Retinal pigment epithelial cell (primary cell): ENCODE measurements around the gene ST7.

Experiments
- DNase-seq: peaks from one replicate; pipeline ENCODE4 v3.0.0-alpha.2; 2010; ENCODE audit warnings: low read depth
- H3K4me3 ChIP-seq: 2 replicates; pipeline ENCODE4 v1.5.1; 2011; ENCODE audit warnings: mild to moderate bottlenecking, low read length, control low read depth, moderate library complexity
- CTCF ChIP-seq: conservative IDR thresholded peaks from 2 replicates; pipeline ENCODE4 v1.5.1; 2011; ENCODE audit warnings: low read depth, low read length, control low read depth, inconsistent platforms

Gene ST7

GRCh38 chr7:117101026-117101425 is 147.7 kb downstream of the ST7 start:
- no peak for TF ChIP-seq CTCF
- no peak for DNase-seq

GRCh38 chr7:117110480-117111315 is 157.4 kb downstream of the ST7 start:
- no peak overlapping the region for H3K4me3 ChIP-seq
- no peak for DNase-seq
- TF ChIP-seq CTCF, result no peak

More at GRCh38 chr7:117101026-117101425, 147.7 kb downstream of the ST7 start:
- no peak overlapping the region for H3K4me3 ChIP-seq

GRCh38 chr7:117111535-117111934 is 158.2 kb downstream of the ST7 start:
- no peak for TF ChIP-seq CTCF
- no peak for DNase-seq
- no peak overlapping the region for H3K4me3 ChIP-seq

- DNase-seq, result no peak
- TF ChIP-seq CTCF, result no peak
These were observed 159.3 kb downstream of the ST7 start for GRCh38 chr7:117112640-117113039.

GRCh38 chr7:117113871-117114270 is 160.6 kb downstream of the ST7 start:
- DNase-seq, result no peak
- TF ChIP-seq CTCF, result no peak

More at GRCh38 chr7:117112640-117113039, 159.3 kb downstream of the ST7 start:
- H3K4me3 ChIP-seq, result no peak overlapping the region

GRCh38 chr7:117114272-117114671 is 161.0 kb downstream of the ST7 start:
- H3K4me3 ChIP-seq, result no peak overlapping the region
- TF ChIP-seq CTCF, result no peak
- DNase-seq, result no peak

More at GRCh38 chr7:117113871-117114270, 160.6 kb downstream of the ST7 start:
- H3K4me3 ChIP-seq, result no peak overlapping the region

GRCh38 chr7:117116211-117116610 is 162.9 kb downstream of the ST7 start:
- DNase-seq, result no peak
- no peak overlapping the region for H3K4me3 ChIP-seq
- TF ChIP-seq CTCF, result no peak
